Stimulated activated CD4-positive, alpha-beta T cell treated with anti-CD3 and anti-CD28 coated beads, Interleukin-2, amount 100 ng/mL, for 24 hours (primary cell): ENCODE results near the gene ACTN1.

Experiments used
- DNase-seq, 2 donors: peaks; one replicate each; pipeline ENCODE4 v3.0.0-alpha.2; 2020

Gene ACTN1

DNA sequence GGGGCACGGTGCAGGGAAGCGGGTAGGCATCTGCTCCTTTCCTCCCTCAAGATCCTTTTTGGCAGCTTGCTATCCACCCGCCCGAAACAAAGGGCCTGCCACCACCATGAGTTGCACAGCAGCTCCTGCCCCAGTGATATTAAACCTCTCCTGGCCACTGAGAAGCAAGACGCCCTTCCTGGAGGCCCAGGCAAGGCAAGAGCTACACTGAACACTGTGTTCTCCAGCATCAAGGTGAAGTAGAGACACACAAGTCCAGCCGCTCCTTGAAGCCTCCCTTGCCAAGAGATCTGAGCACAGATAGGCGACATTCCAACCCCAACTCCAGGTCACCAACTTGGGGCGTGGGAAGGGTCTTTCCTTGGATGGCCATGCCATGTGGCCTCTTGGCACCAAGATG is 70.9 kb downstream of the ACTN1 start:
- DNase-seq = no peak

DNA sequence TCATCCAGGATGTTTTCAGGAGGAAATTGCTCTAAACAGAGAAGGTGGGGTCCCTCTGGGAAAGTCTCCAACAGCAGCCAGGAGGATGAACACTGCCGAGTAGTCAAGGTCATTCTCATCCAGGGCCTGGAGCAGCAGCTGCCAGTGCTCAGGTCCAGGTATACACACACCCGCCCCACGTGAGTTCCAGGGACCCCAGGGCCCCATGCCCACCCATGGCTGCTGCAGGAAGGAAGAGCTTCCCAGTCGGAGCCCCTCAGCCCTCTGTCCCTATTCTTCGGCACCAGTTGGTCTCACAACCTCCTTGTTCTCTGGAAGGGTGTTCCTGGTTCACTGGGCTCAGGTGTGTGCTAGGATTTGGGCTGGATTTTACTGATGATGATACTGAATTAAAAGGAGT is 72.7 kb downstream of the ACTN1 start:
- DNase-seq = no peak

GRCh38 chr14:68905107-68905895 is 73.8 kb downstream of the ACTN1 start:
- no peak for DNase-seq

DNA sequence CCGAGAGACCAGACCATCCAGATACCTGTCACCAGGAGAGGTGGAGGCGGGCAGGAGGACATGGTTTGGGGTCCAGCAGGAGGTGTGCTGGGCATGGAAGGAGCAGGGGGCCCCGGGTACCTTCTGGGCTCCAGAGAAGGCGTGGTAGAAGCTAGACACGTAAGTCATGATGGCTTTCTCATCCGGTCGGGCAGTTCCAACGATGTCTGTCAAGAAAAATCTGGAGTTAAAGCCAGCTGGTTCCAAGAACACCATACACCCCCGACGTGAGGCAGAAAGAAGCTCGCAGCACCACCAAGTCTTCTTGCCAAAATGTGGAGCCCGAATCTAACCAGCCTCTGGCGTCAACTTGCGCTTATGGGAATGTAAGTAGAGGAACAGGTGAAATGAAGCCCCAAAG is 76.7 kb downstream of the ACTN1 start:
- no peak for DNase-seq

DNA sequence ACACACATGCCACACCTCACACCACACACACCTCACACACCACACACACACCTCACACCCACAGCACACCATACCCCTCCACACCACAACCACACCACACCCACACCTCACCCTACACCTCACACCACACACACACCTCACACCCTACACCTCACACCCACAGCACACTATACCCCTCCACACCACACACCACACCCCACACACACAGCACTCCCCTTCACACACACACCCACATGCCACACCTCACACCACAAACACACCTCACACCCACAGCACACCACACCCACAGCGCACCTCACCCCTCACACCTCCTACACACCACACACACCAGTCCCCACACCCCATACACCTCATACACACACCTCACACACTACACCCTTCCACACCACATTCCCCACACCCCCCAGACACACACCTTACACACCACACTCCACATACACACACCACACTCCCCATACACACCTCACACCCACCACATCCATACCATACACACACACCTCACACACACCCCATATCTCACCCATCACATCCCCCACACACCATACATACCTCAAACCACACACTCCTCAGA is 80.0 kb downstream of the ACTN1 start:
- no peak for DNase-seq

- DNase-seq = no peak
Observed at GRCh38 chr14:68898248-68899032, 80.7 kb downstream of the ACTN1 start.

GRCh38 chr14:68897559-68898155 is 81.4 kb downstream of the ACTN1 start:
- no peak for DNase-seq

DNA sequence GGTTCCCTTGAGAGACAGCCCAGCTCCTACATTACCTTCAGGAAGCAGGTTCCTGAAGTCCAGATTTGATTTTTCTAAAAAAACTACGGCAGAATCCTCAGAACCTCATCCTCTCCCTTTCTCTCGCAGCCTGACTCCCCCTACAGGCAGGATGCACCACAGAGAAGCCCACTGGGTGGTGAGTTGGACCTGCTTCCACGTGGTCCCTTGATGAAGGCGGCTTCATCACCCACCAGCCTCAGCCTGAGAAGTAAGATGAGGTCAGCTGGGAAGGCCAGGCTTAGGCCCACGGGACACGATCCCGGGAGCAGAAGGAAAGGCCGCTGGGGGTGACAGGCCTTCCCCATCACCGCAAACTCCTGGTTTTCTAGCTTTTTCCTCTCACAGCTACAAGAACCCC is 83.0 kb downstream of the ACTN1 start:
- no peak for DNase-seq

GRCh38 chr14:68894802-68895703 is 84.0 kb downstream of the ACTN1 start:
- no peak for DNase-seq

DNA sequence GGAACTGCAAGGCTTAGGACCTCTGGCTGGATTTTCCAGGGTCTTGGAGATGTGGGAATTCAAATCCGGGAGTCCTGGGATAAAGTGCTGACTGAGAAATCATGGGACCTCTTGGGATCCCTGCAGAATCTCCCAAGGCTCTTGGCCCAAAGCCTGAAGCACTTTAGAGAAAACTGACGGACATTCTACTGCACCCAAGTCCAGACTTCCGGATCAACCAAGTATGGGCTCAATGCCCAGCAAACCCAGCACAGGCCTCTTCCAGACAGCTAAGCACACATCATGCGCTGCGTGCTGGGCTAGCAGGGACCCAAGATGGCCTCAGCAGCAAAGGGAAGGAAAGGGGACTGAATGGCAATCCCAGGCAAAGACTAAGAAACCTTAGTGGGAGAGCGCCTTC is 85.0 kb downstream of the ACTN1 start:
- DNase-seq = no peak

DNA sequence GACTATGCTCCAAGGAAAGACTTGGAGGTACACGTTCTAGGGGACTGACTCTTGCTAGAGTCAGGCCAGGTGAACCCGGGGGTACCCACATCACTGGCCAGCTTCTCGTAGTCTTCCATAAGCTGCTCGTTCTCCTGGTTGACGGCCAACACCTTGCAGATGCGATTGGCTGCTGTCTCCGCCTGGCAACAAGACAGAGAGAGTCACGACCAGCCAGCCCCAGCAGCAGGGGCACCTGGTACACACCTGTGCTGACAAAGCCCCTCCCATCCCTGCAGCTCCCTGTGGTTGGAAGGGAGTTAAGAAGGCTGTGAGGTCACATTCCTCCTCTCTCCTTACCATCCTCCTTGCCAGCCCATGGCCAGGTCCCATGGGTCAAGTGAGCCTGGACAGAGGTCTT is 85.5 kb downstream of the ACTN1 start:
- no peak for DNase-seq

DNA sequence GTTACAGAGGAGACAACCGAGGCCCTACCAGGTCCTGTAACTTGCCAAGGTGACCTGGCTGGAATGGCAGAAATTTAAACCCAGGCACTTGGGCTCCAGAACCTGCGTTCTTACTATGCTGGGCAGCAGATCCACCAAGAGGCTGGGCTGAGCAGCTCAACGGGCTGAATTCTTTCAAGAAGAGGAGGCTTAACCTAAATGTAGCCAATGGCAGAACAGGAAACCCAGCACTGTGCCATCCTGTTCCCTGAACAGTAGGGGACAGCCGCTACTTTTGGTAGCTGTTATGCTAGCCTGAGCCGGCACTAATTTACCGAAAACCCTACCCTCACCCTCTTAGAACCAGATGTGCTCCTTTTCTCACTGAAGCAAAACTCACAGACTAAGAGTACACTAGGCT is 86.1 kb downstream of the ACTN1 start:
- DNase-seq = no peak

GRCh38 chr14:68891851-68892660 is 87.0 kb downstream of the ACTN1 start:
- no peak for DNase-seq

DNA sequence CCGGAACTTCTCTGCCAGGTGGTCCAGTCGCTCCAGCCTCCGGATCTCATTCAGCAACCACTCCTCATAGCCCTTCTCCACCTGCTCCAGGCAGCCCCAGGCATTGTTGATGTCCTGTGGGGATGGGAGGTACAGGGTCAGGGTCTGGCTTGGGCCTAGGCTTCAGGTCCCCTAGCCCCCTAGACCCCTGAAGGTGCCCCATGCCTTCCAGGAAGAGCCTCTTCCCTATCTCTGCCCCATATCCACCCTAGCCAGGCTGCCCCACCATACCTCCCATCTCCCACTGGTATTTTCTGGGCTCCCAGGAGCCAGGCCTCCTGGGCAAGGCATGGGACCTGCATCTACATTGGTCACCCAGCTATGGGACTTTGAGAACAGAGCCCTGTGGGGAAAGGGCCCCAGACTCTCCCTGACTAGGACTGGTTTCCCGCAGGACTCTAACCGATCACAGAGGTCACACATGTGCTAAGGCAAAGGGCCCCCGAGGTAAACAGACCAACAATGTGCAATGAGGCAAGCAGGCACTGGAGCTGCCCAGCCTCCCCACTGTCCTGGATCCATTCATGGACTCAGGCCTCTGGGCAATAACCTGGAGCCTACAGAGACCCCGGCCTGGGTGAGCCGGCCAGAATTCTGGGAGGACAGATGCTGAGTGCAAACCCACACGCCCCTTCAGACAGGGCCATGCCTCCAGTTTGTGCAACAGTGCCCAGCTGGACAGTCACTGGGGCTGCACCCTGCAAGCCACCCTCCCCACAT is 88.8 kb downstream of the ACTN1 start:
- DNase-seq = no peak

- no peak for DNase-seq
Observed at GRCh38 chr14:68888883-68889282, 90.2 kb downstream of the ACTN1 start.

DNA sequence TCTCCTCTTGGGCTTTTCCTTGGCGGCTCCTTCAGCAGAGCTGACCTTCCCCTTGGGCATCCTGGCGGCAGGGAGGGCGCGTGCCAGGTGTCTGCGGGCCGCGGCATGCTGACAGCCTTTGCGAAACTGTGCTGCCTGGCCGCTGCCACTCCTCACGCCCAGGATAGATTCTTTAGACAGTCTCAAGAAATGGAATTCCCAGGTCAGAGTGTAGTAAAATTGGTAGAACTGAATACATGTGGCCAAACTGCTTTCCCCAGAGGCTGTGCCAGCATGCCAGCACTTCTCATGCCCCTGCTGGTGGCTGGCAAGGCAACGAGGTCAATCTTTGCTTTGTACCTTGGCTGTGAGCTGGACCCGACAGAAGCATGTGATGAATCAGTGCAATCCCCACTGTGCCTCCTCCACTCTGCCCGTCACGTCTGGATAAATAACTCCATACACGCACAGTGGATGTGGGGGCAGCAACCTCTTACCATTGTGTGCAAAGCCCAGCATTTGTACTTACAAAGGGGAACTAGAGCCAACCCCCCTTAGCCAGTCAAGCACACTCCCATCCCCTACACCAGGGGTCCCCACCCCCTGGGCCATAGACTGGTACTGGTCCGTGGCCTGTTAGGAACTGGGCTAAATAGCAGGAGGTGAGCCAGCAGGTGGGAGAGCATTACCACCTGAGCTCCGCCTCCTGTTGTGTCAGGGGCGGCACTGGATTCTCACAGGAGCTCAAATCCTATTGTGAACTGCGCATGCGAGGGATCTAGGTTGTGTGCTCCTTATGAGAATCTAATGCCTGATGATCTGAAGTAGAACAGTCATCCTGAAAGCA is 90.9 kb downstream of the ACTN1 start:
- DNase-seq = no peak

DNA sequence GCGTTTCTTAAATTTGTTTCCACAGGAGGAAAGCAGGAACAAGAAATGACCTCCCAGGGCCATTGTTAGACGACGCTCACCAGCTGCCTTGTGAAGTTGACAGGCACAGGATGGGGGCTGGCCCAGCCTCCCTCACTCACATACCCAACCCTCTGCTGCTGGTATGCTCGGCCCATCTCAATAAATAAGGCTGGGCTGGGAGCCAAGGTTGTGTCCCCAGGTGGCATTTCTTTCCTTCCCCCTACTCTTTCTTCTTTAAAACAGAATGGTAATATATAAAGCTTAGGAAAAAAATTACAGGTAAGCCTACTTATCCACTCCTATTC is 93.0 kb downstream of the ACTN1 start:
- DNase-seq = no peak

GRCh38 chr14:68885226-68886108 is 93.6 kb downstream of the ACTN1 start:
- DNase-seq = no peak
